Measurements from ENCODE around the gene SEPTIN3. TPM values are rescaled to one million over a fixed set of nuclear protein-coding genes. Genes with fewer than 3 reads are reported as not detected.

The SEPTIN3 gene
- total and polyA plus RNA-seq, 9 of the 15 experiments (the other 6 are each of a cell fraction or from before 2014, with no cell fraction given): 0.06 TPM; not detected in 8

GRCh38 chr22:41957941-41958556 is 11.2 kb upstream of the SEPTIN3 start (continued):
- TF ChIP-seq, protein P1, sequence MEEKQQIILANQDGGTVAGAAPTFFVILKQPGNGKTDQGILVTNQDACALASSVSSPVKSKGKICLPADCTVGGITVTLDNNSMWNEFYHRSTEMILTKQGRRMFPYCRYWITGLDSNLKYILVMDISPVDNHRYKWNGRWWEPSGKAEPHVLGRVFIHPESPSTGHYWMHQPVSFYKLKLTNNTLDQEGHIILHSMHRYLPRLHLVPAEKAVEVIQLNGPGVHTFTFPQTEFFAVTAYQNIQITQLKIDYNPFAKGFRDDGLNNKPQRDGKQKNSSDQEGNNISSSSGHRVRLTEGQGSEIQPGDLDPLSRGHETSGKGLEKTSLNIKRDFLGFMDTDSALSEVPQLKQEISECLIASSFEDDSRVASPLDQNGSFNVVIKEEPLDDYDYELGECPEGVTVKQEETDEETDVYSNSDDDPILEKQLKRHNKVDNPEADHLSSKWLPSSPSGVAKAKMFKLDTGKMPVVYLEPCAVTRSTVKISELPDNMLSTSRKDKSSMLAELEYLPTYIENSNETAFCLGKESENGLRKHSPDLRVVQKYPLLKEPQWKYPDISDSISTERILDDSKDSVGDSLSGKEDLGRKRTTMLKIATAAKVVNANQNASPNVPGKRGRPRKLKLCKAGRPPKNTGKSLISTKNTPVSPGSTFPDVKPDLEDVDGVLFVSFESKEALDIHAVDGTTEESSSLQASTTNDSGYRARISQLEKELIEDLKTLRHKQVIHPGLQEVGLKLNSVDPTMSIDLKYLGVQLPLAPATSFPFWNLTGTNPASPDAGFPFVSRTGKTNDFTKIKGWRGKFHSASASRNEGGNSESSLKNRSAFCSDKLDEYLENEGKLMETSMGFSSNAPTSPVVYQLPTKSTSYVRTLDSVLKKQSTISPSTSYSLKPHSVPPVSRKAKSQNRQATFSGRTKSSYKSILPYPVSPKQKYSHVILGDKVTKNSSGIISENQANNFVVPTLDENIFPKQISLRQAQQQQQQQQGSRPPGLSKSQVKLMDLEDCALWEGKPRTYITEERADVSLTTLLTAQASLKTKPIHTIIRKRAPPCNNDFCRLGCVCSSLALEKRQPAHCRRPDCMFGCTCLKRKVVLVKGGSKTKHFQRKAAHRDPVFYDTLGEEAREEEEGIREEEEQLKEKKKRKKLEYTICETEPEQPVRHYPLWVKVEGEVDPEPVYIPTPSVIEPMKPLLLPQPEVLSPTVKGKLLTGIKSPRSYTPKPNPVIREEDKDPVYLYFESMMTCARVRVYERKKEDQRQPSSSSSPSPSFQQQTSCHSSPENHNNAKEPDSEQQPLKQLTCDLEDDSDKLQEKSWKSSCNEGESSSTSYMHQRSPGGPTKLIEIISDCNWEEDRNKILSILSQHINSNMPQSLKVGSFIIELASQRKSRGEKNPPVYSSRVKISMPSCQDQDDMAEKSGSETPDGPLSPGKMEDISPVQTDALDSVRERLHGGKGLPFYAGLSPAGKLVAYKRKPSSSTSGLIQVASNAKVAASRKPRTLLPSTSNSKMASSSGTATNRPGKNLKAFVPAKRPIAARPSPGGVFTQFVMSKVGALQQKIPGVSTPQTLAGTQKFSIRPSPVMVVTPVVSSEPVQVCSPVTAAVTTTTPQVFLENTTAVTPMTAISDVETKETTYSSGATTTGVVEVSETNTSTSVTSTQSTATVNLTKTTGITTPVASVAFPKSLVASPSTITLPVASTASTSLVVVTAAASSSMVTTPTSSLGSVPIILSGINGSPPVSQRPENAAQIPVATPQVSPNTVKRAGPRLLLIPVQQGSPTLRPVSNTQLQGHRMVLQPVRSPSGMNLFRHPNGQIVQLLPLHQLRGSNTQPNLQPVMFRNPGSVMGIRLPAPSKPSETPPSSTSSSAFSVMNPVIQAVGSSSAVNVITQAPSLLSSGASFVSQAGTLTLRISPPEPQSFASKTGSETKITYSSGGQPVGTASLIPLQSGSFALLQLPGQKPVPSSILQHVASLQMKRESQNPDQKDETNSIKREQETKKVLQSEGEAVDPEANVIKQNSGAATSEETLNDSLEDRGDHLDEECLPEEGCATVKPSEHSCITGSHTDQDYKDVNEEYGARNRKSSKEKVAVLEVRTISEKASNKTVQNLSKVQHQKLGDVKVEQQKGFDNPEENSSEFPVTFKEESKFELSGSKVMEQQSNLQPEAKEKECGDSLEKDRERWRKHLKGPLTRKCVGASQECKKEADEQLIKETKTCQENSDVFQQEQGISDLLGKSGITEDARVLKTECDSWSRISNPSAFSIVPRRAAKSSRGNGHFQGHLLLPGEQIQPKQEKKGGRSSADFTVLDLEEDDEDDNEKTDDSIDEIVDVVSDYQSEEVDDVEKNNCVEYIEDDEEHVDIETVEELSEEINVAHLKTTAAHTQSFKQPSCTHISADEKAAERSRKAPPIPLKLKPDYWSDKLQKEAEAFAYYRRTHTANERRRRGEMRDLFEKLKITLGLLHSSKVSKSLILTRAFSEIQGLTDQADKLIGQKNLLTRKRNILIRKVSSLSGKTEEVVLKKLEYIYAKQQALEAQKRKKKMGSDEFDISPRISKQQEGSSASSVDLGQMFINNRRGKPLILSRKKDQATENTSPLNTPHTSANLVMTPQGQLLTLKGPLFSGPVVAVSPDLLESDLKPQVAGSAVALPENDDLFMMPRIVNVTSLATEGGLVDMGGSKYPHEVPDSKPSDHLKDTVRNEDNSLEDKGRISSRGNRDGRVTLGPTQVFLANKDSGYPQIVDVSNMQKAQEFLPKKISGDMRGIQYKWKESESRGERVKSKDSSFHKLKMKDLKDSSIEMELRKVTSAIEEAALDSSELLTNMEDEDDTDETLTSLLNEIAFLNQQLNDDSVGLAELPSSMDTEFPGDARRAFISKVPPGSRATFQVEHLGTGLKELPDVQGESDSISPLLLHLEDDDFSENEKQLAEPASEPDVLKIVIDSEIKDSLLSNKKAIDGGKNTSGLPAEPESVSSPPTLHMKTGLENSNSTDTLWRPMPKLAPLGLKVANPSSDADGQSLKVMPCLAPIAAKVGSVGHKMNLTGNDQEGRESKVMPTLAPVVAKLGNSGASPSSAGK (IDR thresholded peaks at IDR 0.05): no peak
- TF ChIP-seq HMG20B (CRISPR knock-in tag; IDR thresholded peaks at IDR 0.05): no peak
- TF ChIP-seq HDAC8 (tag; IDR thresholded peaks at IDR 0.05): no peak
- TF ChIP-seq TAF1 (IDR thresholded peaks at IDR 0.05; ENCODE audit: control insufficient read depth, extremely low read depth, insufficient read depth, low read length, severe bottlenecking): no peak
- no peak for TF ChIP-seq TAF7 (tag; IDR thresholded peaks at IDR 0.05)
- TF ChIP-seq CGGBP1 (CRISPR knock-in tag; IDR thresholded peaks at IDR 0.05): no peak
- TF ChIP-seq ZBTB2 (IDR thresholded peaks at IDR 0.05): no peak
- 0 out of 2 replicates have a peak, but pooled peaks have one; percentile 5 for TF ChIP-seq NR2C2 (CRISPR knock-in tag; IDR thresholded peaks at IDR 0.05)
- TF ChIP-seq NR2C2 (tag; IDR thresholded peaks at IDR 0.05): no peak
- TF ChIP-seq SMC3 (conservative IDR thresholded peaks at IDR 0.05; ENCODE audit: insufficient read depth, low read depth, low read length): no peak
- no peak for TF ChIP-seq ZNF217 (CRISPR knock-in tag; IDR thresholded peaks at IDR 0.05)
- TF ChIP-seq FOXA3 (CRISPR knock-in tag; conservative IDR thresholded peaks at IDR 0.05 in 1 of 2, IDR thresholded peaks at IDR 0.05 in 1 of 2): 0 out of 4 replicates have a peak, but pooled peaks of 1 of the 2 experiments have one; percentile 30
